D341Med (cell line): ENCODE data around the gene CEP89.
"Not testable (repeated sequence)": the region's sequence is repeated elsewhere in the genome, so short reads cannot be mapped to it uniquely, and the experiment has no call there.

Source experiments
- DNase-seq: peaks from one replicate; pipeline ENCODE4 v3.0.0; 2012; ENCODE audit warnings: low spot score

The CEP89 gene

DNA sequence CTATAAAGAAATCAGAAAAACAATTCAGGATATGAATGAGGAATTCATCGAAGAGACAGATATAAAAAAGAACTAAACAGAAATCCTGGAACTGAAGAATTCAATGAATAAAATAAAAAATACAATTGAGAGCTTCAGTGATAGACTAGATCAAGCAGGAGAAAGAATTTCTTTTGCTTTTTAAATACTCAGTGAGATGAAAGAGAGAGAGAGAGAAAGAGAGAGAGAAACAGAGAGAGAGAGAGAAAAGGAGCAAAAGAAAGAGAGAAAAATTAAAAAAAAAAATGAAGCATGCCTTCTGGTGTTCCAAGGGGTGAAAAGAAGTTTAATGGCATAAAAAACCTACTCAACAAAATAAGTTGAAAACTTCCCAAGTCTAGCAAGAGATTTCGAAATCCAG is 80.1 kb downstream of the CEP89 start:
- no peak for DNase-seq

DNA sequence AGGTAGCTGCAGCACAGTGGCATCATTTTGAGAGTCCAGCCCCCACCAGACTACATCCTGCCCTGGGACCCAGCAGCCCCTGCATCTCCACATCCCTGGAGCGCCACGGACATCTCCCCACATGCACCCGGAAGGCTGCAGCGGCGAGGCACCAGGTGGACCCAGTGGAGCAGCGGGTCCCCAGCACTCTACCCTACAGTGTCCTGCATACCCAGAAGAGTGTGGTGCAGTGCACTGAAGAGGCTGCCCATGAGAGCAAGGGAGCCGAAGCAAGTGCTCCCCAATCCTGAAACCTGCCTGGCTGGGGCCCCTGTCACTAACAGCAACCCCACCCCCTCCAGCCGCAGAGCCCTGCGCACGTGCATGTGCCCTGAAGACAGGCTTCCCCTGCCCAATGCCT is 80.9 kb downstream of the CEP89 start:
- DNase-seq, result no peak

DNA sequence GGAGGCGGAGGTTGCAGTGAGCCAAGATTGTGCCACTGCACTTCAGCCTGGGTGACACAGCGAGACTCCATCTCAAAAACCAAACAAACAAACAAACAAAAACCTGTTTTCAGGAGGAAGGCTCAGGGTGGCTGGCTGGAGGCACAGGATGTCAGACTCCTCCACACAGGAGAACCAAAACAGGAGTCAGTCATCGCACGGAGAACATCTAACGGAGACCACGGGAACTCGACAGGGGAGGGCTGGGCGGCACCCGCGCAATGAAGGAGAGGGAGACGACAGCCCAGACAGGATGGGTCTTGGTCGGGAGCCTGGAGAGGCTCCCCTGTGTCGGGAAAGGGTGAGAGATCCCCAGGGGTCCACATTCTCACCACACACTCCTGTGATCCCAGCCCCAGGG is 81.4 kb downstream of the CEP89 start:
- DNase-seq, result no peak

DNA sequence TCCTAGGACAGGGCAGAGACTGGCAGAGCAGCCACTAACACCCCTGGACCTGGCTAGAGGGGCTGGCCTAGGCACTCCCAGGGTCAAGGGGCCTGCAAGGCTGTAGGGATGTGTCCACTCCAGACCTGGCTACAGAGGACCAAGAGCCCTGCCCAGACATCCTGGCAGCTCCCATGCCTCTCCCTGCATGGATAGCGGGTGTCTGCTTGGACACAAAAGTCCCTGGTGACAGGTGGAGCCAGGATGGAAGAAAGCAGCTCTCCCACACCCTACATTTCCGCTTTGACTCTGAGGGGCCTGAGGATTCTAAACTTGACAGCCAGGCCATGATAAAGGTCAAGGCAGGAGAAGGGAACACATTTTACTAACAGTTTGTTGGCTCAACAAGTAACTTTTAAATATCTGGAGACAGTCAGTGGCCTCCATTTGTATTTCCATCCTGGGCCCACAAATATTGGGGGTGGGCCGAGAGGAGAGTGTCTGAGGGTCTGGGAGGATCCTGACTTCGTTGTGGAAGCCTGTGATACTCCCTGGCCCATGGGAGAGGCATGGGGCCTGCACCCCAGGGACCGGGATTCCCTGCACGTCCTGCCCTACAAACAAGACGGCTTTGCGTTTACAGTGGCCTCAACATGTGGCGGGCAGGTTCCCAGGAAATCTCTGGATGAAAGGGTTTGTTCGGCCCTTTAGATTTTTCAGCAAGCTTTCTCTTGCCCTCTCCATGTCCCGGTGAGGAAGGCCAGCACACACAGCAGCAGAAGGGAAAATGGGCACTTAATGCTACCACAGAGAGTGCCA is 82.4 kb downstream of the CEP89 start:
- no peak for DNase-seq

DNA sequence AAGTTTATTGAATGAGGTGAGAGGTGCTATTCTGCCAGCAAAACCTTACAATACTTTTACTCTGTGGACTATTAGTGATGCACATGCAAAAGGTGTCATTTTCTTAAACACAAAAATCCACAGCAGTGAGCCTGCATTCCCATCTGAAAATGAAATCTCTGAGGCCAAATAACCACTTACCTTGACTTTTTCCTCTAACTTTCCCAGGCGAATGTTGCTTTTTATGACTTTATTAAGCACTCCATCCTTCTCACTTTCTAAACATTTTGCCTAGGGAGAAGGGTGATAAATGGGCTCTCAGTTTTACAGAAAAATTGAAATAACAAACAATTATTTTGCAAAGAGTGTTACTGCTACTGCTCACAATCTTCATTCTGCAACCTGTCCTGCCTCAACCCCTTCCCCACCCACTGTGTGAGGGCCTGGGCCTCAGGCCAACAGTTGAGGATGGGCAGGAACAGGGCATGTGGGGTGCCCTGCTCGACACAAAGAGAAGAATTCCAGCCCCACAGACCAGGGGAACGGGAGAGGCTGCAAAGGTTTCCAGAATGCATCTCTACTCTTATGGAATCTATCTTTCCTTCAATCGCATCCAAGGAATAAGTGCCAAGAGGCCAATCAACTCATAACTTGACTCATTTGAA is 84.1 kb downstream of the CEP89 start:
- no peak for DNase-seq

DNA sequence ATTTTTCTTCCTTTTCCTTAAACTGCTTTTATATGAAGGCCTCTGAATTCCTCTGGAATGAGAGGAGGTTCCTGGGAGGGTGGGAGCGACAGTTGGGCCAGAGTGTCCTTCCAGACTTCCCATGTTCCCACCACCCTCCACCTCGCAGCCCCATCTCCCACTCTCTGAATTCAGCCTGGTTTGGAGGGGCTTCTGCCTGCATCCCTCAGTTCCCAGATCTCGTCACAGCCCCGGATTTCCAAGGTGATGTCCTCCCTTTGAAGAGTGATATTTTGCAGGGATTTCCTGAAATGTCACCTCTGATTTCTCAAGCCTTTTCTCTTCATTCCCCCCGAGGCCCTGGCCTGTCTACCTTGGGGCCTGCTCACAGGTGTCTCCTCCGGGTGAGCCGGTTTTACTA is 85.5 kb downstream of the CEP89 start:
- DNase-seq, result no peak

DNA sequence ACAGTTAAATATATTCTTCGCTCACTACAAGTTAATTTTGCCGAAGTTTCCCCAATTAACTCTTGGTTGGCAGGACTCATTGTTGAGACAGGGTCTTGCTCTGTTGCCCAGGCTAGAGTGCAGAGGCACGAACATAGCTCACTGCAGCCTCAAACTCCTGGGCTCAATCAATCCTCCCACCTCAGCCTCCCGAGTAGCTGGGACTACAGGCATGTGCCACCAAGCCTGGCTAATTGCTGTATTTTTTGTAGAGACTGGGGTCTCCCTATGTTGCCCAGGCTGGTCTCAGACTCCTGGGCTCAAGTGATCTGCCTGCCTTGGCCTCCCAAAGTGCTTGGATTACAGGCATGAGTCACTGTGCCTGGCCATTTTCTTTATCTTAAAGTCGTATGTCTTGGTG is 86.5 kb downstream of the CEP89 start:
- not testable (repeated sequence) for DNase-seq

DNA sequence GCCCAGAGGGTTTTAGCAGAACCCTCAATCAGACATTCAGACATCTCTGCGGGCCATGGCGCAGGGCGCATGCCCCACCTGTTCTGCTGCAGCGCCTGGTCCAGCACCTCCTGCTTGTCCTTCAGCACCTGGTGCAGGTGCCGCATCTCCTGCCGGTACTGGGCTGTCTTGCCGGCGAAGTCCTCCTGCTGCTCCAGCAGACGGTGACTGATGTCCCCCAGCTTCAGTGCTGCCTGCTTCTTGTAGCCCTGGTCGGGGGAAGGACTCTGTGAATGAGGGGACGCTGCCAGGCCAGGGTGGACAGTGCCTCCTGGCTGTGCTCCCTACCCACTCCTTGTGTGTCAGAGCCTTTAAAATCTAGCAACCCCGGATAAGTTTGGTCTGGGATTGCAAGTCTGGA is 90.0 kb downstream of the CEP89 start:
- no peak for DNase-seq

DNA sequence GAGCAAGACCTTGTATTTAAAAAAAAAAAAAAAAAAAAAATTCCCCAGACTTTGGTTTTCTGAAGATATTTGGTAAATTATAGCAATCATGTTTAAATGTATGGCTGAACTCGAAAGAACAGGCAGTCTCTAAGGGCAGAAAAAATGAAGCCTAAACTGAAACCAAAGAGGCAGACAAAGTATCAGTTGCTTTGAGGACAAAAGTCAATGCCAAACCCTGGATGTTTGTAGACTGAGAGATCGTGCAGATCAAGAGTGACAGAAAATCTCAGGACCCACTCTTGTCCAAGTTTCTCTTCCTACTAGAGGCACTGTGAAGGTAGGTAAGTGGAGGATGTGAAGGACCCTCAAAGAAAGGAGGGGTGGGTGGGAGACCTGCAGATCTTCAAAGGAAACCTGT is 91.1 kb downstream of the CEP89 start:
- DNase-seq, result no peak

DNA sequence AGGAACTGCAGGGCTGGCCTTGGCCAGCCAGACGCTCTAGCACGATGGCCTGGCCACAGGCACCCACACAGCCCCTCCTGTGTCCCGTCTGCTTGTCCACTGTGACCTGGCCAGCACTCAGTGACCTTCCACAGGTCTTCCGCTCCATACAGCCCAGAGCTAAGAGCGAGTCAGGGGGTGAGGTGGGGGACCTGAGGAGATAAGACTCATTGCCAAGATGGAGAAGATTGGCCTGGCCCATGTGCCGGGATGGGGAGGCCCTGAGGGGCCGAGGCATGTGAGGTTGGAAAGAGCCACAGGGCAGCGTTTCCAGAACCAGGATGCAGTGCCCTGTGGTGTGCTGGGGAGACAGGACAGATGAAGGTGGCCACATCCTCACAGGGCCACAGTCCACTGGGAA is 92.0 kb downstream of the CEP89 start:
- DNase-seq, result no peak

DNA sequence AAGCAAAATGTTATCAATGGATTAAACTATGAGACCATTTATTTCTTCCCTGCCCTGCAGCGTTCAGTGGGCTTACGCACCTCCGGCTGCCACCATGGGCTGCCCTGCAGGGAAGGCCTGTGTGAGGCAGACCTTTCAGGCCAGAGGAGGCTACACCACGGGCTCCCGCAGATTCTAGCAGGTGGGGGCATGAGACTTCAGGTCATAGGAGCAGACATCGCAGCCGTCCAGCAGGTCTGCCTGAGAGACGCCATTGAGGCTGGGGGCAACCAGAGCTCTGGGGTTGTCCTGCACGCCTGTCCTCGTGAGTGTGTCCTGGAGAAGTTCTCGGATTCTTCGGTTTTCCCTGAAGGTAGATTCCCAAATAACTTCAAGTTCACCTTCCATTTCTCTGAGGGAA is 92.8 kb downstream of the CEP89 start:
- no peak for DNase-seq

DNA sequence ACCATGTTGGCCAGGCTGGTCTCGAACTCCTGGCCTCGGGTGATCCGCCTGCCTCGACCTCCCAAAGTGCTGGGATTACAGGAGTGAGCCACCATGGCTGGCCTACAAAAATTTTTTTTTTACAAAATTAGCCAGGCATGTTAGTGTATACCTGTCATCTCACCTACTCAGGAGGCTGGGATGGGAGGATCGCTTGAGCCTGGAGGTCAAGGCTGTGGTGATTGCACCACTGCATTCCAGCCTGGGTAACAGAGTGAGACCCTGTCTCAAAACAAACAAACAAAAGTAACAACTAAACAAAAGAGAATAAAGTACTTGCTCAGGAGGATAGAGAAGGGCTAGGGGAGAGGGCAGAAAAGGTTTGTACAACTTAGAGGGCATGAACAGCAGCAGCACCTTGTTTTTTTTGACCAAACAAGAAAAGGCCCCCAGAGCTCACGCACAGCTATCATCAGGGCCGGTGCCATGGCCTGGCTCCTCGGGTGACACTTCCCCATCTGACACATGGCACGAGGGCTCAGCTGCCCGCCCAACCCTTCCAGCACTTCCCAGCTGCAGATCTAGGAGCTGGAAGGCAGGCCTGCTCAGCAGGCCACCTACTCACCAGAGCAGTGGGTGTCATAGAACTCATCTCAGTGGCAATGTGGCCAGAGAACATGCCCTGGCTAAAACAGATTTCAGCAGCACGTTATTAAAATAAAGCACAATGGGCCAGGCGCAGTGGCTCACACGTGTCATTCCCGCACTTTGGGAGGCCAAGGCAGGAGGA is 93.6 kb downstream of the CEP89 start:
- DNase-seq, result no peak

DNA sequence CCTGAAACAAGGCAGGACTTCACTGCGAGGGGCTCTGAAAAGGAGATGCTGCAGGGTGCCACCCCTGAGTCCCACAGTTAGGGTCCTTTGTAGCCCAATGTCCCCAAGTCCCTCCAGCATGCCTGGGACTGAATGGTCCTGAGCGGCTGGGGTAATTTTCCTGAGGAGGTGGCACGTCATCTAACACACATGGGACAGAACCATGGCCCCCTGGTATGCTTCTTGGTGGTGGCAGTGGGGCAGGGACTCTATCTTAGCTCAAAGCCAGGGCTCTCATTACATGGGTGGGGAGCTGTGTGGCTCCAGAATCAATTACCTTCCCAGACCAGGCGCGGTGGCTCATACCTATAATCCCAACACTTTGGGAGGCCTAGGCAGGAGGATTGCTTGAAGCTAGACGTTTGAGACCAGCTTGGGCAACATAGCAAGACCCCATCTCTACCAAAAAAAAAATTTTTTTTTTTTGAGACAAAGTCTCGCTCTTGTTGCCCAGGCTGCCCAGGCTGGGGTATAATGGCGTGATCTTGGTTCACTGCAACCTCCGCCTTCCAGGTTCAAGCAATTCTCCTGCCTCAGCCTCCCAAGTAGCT is 94.3 kb downstream of the CEP89 start:
- no peak for DNase-seq

DNA sequence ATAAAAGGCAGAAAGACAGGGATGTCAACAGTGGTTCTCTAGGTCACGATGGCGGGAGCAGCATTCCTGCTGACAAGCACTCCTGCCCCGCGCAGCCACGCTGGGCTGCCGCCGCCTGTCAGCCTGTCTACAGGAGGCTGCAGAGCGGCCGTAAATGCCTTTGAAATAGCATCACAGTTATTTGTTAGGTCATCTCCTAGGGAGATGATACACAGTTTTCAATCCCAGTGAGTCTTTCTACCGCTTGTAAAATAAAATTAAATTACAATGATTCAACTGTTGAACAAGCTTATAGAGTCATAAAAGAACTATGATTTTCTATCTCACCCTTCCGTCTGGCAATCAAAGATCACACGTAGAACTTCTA is 94.9 kb downstream of the CEP89 start:
- no peak for DNase-seq

DNA sequence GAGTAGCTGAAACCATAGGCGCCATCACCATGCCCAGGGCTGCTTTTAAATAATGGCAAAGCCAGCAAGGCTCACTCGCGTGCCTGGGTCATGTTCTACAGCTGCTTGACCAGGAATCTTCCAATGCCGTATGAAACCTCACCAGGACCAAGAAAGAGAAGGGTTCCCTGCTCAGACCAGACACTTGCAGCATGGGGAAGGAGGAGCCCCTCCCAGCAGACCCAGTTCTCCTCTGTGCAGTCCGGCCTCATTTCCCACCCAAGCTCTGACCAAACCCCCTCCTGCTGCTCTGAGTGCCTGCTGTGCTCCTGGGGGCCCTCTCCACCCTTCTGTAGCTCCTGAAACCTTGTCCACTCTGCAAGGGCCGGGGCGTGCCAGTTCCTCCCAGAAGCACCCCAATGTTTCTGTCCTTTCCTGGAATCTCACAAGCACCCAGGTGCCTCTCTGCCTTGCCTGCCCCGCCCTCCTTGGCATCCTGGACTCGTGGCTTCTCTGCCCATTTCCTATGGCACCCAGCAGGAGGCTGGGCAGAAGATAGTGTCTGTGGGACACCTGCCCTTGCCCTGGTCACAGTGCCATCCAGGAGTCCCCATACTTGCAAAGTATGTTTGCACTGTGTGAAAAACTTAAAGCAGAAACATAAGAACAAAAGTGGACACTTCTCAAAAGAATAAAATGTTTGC is 95.4 kb downstream of the CEP89 start:
- no peak for DNase-seq

DNA sequence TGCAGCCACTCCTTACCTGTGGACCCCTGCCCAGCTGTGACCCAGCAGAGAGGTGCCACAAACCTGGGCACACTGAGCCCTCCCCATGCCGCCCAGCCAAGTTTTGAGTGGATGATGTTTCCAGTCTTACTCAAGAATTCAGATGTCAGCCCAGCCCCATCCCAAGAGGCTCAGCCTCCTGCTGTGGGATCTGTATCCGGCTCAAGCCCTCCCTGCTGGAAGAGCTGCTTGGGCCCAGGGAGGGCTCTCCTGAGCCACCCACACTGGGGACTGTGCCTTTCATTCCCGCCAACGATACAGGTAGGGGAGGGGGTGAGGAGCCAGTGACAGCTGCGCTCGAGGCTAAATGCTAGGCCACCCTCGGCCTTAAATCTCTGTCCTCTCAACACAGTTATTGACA is 96.3 kb downstream of the CEP89 start:
- DNase-seq, result no peak

DNA sequence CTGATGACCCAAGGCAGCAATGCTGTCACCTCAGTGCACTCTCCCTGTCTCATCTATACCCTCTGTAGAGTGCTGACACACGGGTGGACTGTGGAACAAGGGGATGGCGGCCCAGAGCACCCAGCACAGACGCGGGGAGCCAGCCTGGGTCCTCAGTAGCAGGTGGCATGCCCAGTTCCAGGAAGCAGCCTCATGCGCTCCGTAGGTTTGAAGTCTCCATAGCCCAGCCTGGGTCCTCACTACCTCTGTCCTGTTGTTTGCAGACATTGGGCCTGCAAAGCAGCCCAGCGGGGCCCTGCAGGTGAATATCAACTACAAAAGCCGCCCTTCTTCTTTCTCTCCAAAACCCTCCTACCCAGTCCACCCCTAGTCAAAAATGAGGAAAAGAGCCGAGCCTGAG is 97.2 kb downstream of the CEP89 start:
- DNase-seq, result no peak

DNA sequence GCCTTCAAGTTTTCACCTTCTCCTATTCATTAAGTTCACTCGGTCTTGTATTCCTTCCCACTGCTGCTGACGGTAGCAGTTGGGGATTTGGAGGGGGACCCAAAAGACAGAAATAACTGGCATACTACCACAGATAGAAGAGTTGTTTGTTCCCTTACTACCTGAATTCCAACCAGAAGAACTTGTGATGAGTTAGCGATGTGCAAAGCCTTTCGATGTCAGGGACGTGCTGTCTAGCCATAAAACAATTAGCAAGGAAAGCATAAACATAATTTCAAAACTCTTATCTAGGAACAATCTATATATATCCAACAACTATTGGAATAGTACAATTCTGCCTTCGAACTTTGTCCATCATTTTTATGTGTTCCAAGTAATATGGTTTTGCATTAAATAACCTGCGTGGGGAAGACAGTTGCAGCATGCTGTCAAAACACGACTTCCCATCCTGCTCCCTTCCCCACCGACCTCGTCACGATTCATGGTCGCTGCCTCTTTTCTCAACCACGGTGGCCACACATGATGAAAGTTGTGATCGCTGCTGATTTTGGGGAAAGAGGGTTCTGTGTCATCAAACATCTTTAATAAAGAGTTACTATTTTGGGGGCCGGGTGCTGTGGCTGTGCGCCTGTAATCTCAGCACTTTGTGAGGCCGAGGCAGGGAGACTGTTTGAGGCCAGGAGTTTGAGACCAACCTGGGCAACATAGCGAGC is 98.4 kb downstream of the CEP89 start:
- DNase-seq, result no peak

DNA sequence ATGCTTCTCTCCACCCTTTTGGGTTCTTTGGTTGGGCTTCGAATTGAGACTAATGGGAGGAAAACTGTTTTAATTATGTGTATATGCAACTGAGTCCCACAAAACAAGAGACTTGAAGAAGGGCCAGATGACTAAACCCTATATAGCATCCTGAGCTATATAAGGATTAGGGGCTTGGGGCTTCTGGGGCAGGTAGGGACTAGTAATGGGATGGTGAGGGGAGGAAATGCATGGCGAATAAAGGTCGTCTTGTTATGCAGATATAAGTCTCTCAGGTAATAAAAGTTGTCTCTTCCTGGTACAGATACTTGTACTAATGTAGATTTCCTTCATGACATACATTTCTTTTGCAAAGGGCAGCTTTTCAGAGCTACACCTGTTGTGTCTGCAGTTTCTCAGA is 99.4 kb downstream of the CEP89 start:
- DNase-seq, result no peak

DNA sequence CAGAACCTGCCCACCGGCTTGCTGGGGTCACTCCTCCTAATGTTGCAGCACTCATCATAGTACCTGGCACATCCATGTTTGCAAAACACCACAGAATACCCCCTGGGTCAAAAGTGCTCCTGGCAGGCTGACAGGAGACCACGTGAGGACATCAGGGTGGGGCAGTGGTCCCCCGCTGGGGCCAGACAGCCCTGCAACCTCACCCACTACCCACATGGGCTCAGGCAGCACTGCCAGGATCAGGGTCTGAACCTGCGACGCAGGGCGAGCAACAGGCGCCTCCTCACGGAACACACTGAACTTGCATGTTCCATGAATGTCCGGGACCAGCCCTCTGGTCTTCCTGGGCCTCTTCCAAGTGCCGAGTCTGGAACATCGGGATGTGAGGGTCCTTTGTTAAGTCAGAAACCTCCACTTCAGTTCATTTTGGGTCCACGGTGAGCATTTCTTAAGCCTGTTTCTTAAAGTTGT is 100.7 kb downstream of the CEP89 start:
- DNase-seq, result no peak

DNA sequence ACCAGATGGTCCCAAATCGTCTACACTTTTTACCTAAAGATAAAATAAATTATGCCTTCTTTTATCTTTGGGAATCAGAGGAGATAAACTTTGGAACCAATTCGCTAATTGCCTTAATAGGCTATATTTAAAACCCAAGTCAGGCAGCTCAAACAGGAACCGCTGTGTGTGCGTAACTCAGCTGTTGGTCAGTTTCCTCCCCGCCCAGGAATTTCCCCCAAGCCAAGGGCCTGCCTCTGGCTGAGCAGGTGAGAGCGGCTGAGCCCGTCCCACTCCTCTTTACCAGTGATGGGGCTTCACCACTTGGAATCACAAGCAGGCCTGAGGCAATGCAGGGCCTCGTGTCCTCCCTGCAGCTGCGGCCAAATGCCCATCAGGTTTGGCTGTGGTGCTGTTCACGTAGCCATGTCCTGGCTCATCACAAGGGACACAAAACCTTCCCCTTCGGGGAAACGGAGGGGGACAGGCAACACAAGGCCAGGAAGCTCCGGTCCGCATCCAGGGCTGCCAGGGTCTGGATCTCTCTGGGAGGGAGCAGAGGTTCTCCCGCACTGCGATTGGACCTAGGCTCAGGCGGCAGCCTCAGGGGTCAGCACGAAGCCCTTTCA is 101.7 kb downstream of the CEP89 start:
- no peak for DNase-seq
